Sigmoid colon (tissue), 7 donors: Measurements from ENCODE around the gene TXNRD3. TPM values are rescaled to one million over a fixed set of nuclear protein-coding genes. Genes with fewer than 3 reads are reported as not detected.
"Not testable (repeated sequence)": the region's sequence is repeated elsewhere in the genome, so short reads cannot be mapped to it uniquely, and the experiment has no call there.

Experiments used
- DNase-seq: peaks from one replicate; pipeline ENCODE4 v3.0.0-alpha.2; 2019
- H3K27ac ChIP-seq, 4 donors: fragments of 200-600 bp; sonication (generic); one replicate each; pipeline ENCODE4 v1.5.1; 2016 to 2019; ENCODE audit warnings: mild to moderate bottlenecking in 1 of 4
- H3K27me3 ChIP-seq, 3 donors: fragments of 200-600 bp; sonication (generic); one replicate each; pipeline ENCODE4 v1.5.1; 2019; ENCODE audit warnings: mild to moderate bottlenecking in 1 of 3
- H3K36me3 ChIP-seq, 4 donors: fragments of 200-600 bp; sonication (generic); one replicate each; pipeline ENCODE4 v1.5.1; 2016 to 2019
- H3K4me1 ChIP-seq, 4 donors: fragments of 200-600 bp; sonication (generic); one replicate each; pipeline ENCODE4 v1.5.1; 2017 to 2019
- H3K4me3 ChIP-seq, 4 donors: fragments of 200-600 bp; sonication (generic); one replicate each; pipeline ENCODE4 v1.5.1; 2017 to 2019; ENCODE audit warnings: mild to moderate bottlenecking in 2 of 4, moderate library complexity in 1 of 4
- H3K9me3 ChIP-seq, 4 donors: fragments of 200-600 bp in 3 of 4; sonication (generic) in 3 of 4; one replicate each; pipeline versions ENCODE4 v1.5.1 to v1.6.1; 2013 to 2019
- EP300 ChIP-seq, 4 donors: sonication (generic); formaldehyde crosslinking; IDR thresholded peaks; one replicate each; pipeline ENCODE4 v1.6.1; 2017; ENCODE audit warnings: antibody characterized with exemption in 4 of 4
- POLR2A ChIP-seq, 2 donors: fragments of 450-650 bp; IDR thresholded peaks; one replicate each; pipeline ENCODE4 v1.6.1; 2016; ENCODE audit warnings: antibody characterized with exemption in 2 of 2, mild to moderate bottlenecking in 2 of 2, moderate library complexity in 2 of 2
- POLR2AphosphoS5 ChIP-seq, 4 donors: sonication (generic); formaldehyde crosslinking; IDR thresholded peaks; one replicate each; pipeline ENCODE4 v1.6.1; 2017; ENCODE audit warnings: antibody characterized with exemption in 4 of 4
- WGBS, 2 donors: extraction: QIAGEN DNeasy Blood & Tissue Kit; methylation state at CpG; one replicate each; pipeline ENCODE4 v1.1.7; 2013; 5-methylcytosine and 5-hydroxymethylcytosine counted together
- intact Hi-C: fragments of 100-400 bp; cut with DNase I; formaldehyde crosslinking; loops from one replicate; pipeline ENCODE4 v1.15.1; 2023
- polyA plus RNA-seq, 3 donors: library from polyadenylated mRNA; stranded (reverse); fragments of 200-250 nt; gene quantifications; one replicate each; pipeline ENCODE4 v1.2.3, GENCODE V29; 2013
- total RNA-seq, 4 donors: library from RNA; depleted of rRNA; stranded (reverse); fragments of >200 nt; gene quantifications; one replicate each; pipeline ENCODE4 v1.1.0, GENCODE V29; 2016
- TF ChIP-seq, protein P1 (sequence below), 4 experiments: fragments of 450-650 bp in 3 of 4; fragments of 200-600 bp in 1 of 4; IDR thresholded peaks; one replicate each; pipeline ENCODE4 v1.5.1; 2016 to 2019; ENCODE audit warnings: antibody characterized with exemption in 4 of 4, mild to moderate bottlenecking in 3 of 4, moderate library complexity in 2 of 4
- donor health status: healthy with polysubstance abuse.
- donor health status: Bipolar disorder and iron deficiency.
- donor health status: healthy.

TXNRD3 gene
- total and polyA plus RNA-seq, 7 donors = 2.5 to 21.4 (median 13.2) TPM

DNA sequence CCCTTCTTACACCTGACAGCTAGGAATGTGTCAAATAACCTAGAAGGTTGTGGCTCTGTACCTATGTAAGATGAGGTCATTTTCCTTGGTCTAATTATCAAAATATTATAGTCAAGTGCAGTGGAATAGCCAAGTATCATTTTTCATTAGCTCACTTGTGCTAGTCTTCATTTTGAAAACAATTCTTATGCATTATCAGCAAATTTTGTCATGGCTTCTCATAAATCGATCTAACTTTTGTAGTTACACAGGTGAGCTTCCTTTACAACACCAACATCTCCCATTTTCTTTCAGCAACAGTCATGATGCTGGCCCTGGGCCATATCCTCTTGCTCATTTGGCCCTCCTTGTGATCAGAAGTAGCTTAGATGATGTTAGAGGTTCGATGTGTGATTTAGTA lies 10.3 kb downstream of the TXNRD3 start:
- Histone ChIP-seq H3K27ac (no peak overlapping the region), H3K27me3 (no peaks in the 10 kb centered on the region), H3K4me1 (peaks cover 0 to 9% (median 4%) of the 10 kb centered on the region in 4 donors), H3K4me3 (no peak overlapping the region), H3K36me3 (peaks cover 0 to 56% (median 12%) of the 10 kb centered on the region in 4 donors), H3K9me3 (no peaks in the 10 kb centered on the region)
- intact Hi-C loops = no loop called here
- TF ChIP-seq, protein P1, sequence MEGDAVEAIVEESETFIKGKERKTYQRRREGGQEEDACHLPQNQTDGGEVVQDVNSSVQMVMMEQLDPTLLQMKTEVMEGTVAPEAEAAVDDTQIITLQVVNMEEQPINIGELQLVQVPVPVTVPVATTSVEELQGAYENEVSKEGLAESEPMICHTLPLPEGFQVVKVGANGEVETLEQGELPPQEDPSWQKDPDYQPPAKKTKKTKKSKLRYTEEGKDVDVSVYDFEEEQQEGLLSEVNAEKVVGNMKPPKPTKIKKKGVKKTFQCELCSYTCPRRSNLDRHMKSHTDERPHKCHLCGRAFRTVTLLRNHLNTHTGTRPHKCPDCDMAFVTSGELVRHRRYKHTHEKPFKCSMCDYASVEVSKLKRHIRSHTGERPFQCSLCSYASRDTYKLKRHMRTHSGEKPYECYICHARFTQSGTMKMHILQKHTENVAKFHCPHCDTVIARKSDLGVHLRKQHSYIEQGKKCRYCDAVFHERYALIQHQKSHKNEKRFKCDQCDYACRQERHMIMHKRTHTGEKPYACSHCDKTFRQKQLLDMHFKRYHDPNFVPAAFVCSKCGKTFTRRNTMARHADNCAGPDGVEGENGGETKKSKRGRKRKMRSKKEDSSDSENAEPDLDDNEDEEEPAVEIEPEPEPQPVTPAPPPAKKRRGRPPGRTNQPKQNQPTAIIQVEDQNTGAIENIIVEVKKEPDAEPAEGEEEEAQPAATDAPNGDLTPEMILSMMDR (IDR thresholded peaks at IDR 0.05) = no peak
- TF ChIP-seq EP300 (IDR thresholded peaks at IDR 0.05) = no peak
- TF ChIP-seq POLR2AphosphoS5 (IDR thresholded peaks at IDR 0.05) = no peak
- TF ChIP-seq POLR2A (IDR thresholded peaks at IDR 0.05) = no peak
- 90 to 92% methylated on average over 2 of the region's 2 CpGs for WGBS, 2 donors
- DNase-seq = no peak

DNA sequence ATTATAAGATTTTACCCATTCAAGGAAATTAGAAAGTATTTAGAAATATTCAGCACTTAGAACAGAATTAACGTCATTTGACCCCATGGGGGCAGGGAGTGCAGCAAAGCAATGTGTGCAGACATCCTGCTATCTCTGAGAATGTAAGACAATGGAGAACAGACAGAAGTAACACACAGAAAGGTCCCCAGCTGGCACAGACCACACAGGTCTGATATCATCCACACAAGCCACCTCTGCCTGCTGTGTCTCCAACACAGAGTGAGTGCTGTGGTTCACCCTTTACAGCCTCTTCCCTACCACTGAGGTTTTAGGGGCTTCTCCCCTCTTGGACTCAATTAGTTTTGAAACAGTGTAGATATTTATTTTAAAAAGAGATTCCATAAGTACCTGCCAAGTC lies 16.1 kb downstream of the TXNRD3 start:
- intact Hi-C loops = no loop called here
- TF ChIP-seq EP300 (IDR thresholded peaks at IDR 0.05) = no peak
- no peak for TF ChIP-seq POLR2AphosphoS5 (IDR thresholded peaks at IDR 0.05)
- TF ChIP-seq, protein P1 (IDR thresholded peaks at IDR 0.05) = no peak
- no peak for TF ChIP-seq POLR2A (IDR thresholded peaks at IDR 0.05)
- 78 to 93% methylated on average over 1 of the region's 1 CpG for WGBS, 2 donors

DNA sequence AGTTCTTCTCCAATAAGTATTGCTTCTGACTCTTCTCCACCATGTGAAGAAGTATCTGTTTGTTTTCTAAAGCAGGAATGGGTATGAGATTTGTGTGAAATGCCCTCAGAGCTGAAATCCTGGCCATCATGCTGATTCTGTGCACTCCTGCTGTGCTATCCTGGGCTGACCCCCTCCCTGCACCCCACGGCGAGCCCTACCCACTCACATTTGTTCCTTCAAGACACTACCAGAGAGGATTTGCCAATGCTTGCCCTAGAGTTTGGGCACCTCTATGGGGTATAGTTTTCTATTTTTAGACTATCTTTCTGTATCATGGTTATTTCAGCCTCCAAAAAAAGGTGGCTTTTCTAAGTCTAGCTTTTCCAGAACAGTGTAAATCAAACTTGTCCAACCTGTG lies 18.5 kb downstream of the TXNRD3 start:
- DNase-seq = no peak
- H3K27ac ChIP-seq = no peak overlapping the region
- H3K4me3 ChIP-seq = no peak overlapping the region
- H3K4me1 ChIP-seq = no peaks in the 10 kb centered on the region
- H3K27me3 ChIP-seq = no peaks in the 10 kb centered on the region
- H3K36me3 ChIP-seq = peaks cover 0 to 56% (median 5%) of the 10 kb centered on the region in 4 donors
- 98% methylated on average over 2 of the region's 2 CpGs for WGBS, 2 donors
- H3K9me3 ChIP-seq = no peaks in the 10 kb centered on the region
- TF ChIP-seq POLR2AphosphoS5 (IDR thresholded peaks at IDR 0.05) = no peak
- no peak for TF ChIP-seq POLR2A (IDR thresholded peaks at IDR 0.05)
- TF ChIP-seq EP300 (IDR thresholded peaks at IDR 0.05) = no peak
- TF ChIP-seq, protein P1 (IDR thresholded peaks at IDR 0.05) = no peak
- intact Hi-C loops = no loop called here

More for the DNA sequence above, 16.1 kb downstream of the TXNRD3 start:
- no peaks in the 10 kb centered on the region for H3K27me3 ChIP-seq
- H3K27ac ChIP-seq = no peak overlapping the region
- no peaks in the 10 kb centered on the region for H3K4me1 ChIP-seq
- no peaks in the 10 kb centered on the region for H3K9me3 ChIP-seq
- no peak for DNase-seq
- H3K36me3 ChIP-seq = peaks cover 0 to 70% (median 15%) of the 10 kb centered on the region in 4 donors
- no peak overlapping the region for H3K4me3 ChIP-seq

DNA sequence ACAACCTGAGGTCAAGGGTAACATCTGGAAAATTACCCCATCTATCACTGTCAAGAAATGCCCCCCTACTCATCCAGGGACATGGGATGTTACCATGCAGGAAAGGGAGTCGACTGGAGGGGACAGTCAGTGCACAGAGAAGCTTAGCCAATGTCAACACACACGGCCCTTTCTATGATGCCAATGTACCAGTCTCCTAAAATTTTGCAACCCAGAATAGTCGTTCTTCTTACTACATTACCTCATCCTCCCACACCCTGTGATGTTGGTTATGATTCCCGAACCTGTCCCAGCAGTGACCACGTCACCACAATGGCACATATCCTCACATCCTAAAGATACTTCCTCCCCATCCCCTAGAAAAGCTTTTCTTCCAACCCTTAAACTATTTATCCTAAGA lies 20.1 kb downstream of the TXNRD3 start:
- H3K9me3 ChIP-seq = no peaks in the 10 kb centered on the region
- DNase-seq = no peak
- TF ChIP-seq POLR2AphosphoS5 (IDR thresholded peaks at IDR 0.05) (no peak), EP300 (IDR thresholded peaks at IDR 0.05) (no peak), POLR2A (IDR thresholded peaks at IDR 0.05) (no peak)
- TF ChIP-seq, protein P1 (IDR thresholded peaks at IDR 0.05) = no peak
- no peak overlapping the region for H3K4me3 ChIP-seq
- no peaks in the 10 kb centered on the region for H3K27me3 ChIP-seq
- H3K27ac ChIP-seq = no peak overlapping the region
- H3K36me3 ChIP-seq = peaks cover 4 to 60% (median 6%) of the 10 kb centered on the region in 4 donors
- H3K4me1 ChIP-seq = no peaks in the 10 kb centered on the region
- intact Hi-C loops = no loop called here
- 88 to 90% methylated on average over 5 of the region's 5 CpGs for WGBS, 2 donors

DNA sequence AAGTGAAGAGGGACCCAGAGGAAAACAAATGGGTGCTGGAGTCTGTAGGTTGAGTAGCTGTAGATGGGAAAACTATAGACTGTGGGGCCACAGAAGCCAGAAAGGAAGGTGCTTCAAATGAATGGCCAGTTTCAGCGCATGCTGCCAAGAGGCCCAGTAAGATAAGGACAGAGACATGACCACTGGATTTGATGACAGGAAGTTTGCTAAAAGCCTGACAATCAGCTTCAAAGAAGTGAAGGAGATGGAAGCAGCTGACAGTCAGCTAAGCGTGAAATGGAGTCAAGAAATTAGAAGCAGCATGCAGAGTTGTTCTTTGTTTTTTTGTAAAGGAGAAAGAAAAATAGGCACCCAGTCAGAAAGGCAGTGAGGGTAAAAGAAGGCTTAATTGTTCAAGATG lies 24.9 kb downstream of the TXNRD3 start:
- TF ChIP-seq POLR2AphosphoS5 (IDR thresholded peaks at IDR 0.05) (no peak), EP300 (IDR thresholded peaks at IDR 0.05) (no peak), POLR2A (IDR thresholded peaks at IDR 0.05) (no peak)
- TF ChIP-seq, protein P1 (IDR thresholded peaks at IDR 0.05) = no peak
- H3K4me3 ChIP-seq = no peak overlapping the region
- peaks cover 0 to 64% (median 5%) of the 10 kb centered on the region in 4 donors for H3K36me3 ChIP-seq
- H3K27ac ChIP-seq = no peak overlapping the region
- no peaks in the 10 kb centered on the region for H3K27me3 ChIP-seq
- DNase-seq = no peak
- H3K9me3 ChIP-seq = no peaks in the 10 kb centered on the region
- H3K4me1 ChIP-seq = no peaks in the 10 kb centered on the region
- intact Hi-C loops = no loop called here
- WGBS, 2 donors = 78 to 96% methylated on average over 2 of the region's 2 CpGs

GRCh38 chr3:126625735-126626134 lies 29.2 kb downstream of the TXNRD3 start:
- WGBS, 2 donors = 62 to 90% methylated on average over 3 of the region's 3 CpGs
- H3K4me1 ChIP-seq, intact Hi-C loops, H3K4me3 ChIP-seq, H3K27me3 ChIP-seq, H3K27ac ChIP-seq, DNase-seq, H3K9me3 ChIP-seq: not testable (repeated sequence)
- H3K36me3 ChIP-seq = peaks cover 3 to 50% (median 5%) of the 10 kb centered on the region in 4 donors
